Effector CD8-positive, alpha-beta T cell (primary cell): ENCODE measurements around the gene C9orf153.
"Not testable (repeated sequence)": the region's sequence is repeated elsewhere in the genome, so short reads cannot be mapped to it uniquely, and the experiment has no call there.

Experiments used
- DNase-seq: peaks from one replicate; lab custom pipeline; 2025; lab: John Stamatoyannopoulos, UW

The C9orf153 gene

DNA sequence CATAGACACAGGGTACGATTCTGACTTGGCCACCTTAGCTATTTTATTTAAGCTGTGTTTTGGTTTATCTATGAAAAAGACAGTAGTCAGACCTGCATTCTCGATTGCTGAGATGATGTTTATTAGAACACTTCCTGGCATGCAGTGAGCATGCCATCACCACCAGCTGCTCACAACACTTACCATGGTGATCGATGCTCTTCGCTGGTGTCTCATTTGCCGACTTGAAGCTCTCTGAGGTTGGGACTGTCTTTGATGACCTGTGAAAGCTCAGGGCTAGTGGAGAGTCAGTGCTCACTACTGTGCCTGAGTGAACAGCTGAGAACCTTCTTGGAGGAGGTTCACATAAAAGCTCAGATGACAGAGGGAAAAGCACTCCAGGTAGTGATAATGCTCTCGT, 4.4 kb upstream of the C9orf153 start:
- DNase-seq = no peak

- no peak for DNase-seq
Measured at GRCh38 chr9:86262492-86262891, 3.0 kb upstream of the C9orf153 start.

DNA sequence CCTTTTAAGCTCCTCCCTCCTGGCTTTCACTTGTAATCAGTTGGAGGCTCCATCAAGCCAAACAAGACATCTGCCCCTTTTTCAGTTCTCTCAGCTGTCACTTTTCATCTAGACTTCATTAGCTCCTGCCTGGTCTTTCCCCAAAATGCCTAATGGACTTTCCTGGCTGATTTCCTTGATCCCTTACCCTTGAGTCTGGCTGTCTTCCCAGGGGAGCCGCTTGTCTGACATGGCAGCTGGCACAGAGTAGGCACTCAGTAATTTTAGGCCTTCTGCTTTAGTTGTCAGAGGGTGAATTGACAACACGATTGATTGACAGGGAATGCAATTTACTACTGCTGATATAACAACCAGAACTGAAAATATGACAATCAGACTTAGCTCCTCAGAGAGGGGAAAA, 2.1 kb downstream of the C9orf153 start:
- DNase-seq = no peak

- DNase-seq = no peak
Measured at GRCh38 chr9:86256653-86257052, 2.8 kb downstream of the C9orf153 start.

DNA sequence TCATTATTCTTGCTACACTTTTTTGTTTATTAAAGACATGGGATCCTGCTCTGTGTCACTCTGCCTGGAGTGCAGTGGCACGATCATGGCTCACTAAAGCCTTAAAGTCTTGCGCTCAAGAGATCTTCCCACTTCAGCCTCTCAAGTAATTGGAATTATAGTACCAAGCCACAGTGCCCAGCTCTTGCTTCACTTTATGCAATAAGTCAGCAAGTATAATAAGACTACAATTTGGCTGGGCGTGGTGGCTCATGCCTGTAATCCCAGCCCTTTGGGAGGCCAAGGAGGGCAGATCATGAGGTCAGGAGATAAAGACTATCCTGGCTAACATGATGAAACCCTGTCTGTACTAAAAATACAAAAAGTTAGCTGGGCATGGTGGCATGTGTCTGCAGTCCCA, 5.9 kb downstream of the C9orf153 start:
- DNase-seq = no peak

- no peak for DNase-seq
Measured at GRCh38 chr9:86252870-86253269, 6.6 kb downstream of the C9orf153 start.

GRCh38 chr9:86250123-86250522, 9.3 kb downstream of the C9orf153 start:
- no peak for DNase-seq

DNA sequence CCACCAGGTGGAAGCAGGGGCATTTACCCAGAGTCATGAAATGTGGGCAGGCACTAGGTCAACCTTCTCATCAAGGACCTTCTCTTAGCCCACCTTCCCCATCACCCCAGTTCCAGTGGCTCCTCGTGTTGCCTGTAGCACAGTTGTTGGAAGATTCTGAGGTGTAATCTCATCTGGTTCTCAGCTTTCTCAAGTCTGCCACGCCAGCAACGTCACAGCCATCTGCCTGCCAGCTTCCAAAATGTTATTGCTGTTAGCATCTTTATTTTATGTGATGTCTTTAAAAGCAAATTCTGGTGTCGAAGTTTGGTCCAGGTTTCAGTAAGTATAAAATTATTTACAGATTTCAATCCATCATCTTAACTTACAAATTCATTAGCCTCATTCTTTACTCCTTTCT, 10.7 kb downstream of the C9orf153 start:
- no peak for DNase-seq

DNA sequence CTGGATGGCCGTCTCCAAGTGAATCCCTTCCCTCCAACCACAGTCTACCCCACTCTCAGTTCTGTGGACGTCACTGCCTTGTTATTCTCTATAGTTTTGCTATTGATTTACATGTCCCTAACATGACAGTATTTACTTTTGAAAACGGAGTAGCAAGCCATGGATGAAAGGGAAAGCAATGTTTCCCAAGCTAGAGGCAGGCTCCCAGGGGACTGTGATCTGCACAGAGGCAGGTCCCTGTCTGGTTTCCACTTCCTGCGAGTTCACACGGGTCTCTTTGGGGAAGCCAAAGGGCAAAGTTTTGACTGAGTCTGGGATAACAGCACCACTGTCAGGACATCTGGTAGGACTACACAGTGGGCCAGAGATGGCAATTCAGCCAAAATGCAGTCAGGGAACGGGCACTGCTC, 12.7 kb downstream of the C9orf153 start:
- DNase-seq = no peak

DNA sequence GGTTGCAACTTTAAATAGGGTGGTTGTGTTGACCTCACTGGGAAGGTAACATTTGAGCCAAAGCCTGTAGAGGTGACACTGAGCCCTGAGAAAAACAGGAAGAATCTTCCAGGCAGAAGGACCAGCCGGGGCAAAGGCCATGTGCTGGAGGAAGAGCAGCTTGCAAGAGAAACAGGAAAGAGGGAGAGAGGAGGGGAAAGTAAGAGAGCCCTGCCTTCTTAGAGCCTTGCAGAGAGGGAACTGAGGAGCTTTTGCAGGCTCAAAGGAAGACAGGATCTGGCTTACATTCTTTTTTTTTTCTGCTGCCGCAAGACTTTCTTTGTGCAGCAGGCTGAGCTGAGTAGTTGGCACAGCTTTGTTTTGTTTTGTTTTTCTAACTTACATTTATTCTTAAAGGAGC, 17.4 kb downstream of the C9orf153 start:
- DNase-seq = no peak

DNA sequence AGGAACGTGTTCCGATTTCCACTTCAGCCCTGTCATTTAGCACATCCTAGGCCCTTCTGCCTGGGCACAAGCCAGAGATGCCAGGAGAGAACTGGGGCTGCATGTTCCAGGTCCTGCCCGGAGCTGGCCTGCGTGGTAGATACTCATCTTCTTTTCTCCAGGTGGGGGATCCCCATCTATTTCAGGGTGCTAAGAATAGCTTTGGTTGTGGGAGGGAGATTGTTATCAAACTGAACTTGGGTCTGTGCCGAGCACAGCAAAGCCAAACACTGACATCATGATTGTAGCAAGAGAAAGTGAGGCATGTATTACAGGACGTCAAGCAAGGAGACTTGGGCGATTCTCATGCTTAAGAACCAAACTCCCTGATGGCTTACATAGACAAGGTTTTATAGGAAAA, 18.2 kb downstream of the C9orf153 start:
- no peak for DNase-seq

DNA sequence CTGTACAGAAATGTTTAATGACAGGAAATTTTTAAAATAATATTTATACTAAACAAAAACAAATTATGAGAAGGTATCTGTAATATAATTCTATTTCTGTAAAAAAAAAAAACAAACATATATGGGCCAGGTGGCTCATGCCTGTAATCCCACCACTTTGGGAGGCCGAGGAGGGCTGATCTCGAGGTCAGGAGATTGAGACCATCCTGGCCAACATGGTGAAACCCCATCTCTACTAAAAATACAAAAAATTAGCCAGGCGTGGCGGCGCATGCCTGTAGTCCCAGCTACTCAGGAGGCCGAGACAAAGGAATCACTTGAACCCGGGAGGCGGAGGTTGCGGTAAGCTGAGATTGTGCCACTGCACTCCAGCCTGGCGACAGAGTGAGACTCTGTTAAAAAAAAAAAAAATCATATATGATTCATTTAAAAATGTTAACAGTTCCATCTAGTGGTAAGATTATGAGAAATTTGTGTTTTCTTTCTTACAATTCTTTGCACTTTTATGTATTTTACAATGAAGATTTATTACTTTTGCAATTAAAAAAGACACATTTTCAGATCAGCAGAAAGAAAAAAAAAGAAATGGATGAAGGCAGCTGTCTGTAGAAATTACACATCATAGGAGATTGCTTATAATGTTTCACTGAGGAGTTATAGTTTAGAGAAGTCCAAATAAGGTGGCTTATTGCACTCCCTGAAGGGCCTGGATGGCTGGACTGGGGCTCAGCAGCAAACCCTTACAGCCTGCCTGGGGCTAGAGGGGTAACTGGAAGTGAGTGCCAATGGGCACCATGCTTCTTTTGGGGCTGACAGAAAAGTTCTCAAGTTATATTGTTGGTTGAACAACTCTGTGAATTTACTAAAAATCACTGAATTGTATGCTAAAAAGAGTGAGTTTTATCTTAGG, 20.3 kb downstream of the C9orf153 start:
- DNase-seq = no peak

GRCh38 chr9:86230858-86231257, 28.6 kb downstream of the C9orf153 start:
- no peak for DNase-seq

GRCh38 chr9:86222667-86223066, 36.8 kb downstream of the C9orf153 start:
- DNase-seq = no peak

GRCh38 chr9:86219606-86220005, 39.9 kb downstream of the C9orf153 start:
- no peak for DNase-seq

GRCh38 chr9:86217076-86217755, 42.2 kb downstream of the C9orf153 start:
- DNase-seq = no peak

GRCh38 chr9:86207193-86207592, 52.3 kb downstream of the C9orf153 start:
- no peak for DNase-seq

DNA sequence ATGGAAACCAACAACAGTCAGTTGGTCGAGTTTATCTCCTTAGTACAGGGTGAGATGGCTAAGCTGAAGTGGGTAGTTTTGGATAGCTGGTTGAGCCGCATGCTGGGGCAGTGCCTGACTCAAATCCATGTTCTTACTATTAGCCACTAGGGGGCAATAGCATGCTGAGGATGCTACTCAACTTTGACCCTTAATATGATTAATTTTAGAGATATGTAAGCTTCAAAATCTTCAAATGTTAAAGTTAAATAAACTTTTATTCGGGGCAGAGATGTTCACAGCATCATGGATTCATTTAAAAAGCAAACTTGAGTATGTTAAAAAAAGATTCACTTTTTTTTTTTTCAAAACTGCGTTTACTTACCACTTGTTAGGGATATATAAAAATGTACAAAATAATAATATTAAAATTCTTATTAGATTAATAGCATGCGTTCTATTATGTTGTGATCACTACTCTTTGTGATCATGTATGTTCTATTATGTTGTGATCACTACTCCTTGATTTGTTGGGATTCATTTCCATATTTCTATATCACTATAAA, 57.0 kb downstream of the C9orf153 start:
- no peak for DNase-seq

DNA sequence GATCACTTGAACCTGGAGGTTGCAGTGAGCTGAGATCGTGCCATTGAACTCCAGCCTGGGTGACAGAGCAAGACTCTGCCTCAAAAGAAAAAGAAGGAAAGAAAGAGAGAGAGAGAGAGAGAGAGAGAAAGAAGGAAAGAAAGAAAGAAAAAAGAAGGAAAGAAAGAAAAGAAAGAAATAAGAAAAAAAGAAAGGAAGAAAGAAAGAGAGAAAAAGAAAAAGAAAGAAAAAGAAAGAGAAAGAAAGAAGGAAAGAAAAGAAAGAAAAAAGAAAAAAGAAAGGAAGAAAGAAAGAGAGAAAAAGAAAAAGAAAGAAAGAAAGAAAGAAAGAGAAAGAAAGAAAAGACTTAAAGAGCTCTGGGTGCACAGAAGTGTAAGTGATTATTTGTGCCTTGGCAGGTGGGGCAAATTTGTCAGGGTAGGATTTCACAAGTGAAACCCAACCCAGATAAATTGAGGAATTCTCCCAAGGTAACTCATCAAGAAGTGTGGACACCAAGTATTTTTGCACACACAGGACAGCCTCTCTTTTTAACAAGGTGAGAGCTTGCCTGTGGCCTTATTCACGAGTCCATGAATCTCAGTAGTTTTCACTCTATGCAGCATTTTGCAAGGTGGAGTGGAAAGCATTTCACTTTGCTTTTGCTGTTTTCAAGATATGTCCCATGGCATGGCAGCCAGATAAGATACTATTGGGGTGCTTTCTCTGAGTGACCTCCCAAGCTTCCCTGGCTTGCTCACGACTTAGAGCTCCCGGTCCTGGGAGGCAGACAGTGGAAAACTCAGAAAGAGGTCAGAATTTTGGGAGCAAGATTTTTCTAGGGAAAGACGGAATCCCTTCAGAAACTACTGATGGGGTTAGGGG, 57.8 kb downstream of the C9orf153 start:
- DNase-seq = no peak

- DNase-seq = no peak
Measured at GRCh38 chr9:86200599-86201162, 58.8 kb downstream of the C9orf153 start.

GRCh38 chr9:86193088-86193487, 66.4 kb downstream of the C9orf153 start:
- DNase-seq = no peak

DNA sequence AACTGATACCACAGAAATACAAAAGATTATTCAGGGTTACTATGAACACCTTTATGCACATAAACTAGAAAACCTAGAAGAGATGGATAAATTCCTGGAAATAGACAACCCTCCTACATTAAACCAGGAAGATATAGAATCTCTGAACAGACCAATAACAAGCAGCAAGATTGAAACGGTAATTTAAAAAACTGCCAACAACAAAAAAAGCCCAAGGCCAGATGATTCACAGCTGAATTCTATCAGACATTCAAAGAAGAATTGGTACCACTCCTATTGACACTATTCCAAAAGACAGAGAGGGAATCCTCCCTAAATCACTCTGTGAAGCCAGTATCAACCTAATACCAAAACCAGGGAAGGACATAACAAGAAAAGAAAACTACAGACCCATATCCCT, 68.8 kb downstream of the C9orf153 start:
- not testable (repeated sequence) for DNase-seq
